Limb (tissue), 2 donors: ENCODE measurements around the gene MRM3.
"Not testable (repeated sequence)": the region's sequence is repeated elsewhere in the genome, so short reads cannot be mapped to it uniquely, and the experiment has no call there.

Experiments used
- DNase-seq, 2 donors: peaks; one replicate each; pipeline ENCODE4 v3.0.0-alpha.2; 2016; ENCODE audit errors: extremely low spot score in 2 of 2

Gene MRM3

DNA sequence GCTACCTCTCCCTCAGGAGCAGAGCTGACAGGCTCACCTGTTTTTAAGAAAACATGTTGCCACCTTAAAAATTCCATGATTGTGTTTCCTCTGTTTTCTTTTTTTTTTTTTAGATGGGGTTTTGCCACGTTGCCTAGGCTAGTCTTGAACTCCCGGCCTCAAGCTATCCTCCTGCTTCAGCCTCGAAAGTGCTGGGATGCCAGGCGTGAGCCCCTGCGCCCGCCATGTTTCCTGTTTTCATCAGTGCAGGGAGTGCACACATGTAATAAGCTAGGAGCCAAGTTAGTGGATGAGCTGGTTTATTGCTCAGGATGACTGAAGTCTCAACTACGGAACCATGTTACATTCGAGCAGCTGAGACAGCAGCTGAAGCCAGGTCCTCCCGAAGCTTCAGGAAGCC, 13.6 kb downstream of the MRM3 start:
- DNase-seq: no peak

DNA sequence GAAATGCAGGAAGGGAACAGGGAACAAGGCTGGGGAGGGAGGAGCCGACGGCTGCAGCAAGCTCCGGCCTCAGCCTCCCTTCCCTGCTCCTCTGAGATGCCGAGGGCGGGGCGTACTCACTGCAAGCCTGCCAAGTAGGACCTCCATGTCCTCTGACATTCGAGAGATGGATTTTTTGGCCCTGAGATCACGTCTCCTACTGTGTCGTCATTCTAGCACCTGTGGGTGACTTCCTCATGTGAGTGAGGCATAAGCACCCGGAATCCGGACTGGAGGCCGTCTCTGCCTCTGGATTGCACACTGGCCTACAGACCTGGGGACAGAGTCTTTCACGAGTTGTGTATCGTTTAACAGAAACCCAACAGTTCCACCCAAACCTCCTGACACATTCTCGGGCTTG, 14.5 kb downstream of the MRM3 start:
- no peak for DNase-seq

DNA sequence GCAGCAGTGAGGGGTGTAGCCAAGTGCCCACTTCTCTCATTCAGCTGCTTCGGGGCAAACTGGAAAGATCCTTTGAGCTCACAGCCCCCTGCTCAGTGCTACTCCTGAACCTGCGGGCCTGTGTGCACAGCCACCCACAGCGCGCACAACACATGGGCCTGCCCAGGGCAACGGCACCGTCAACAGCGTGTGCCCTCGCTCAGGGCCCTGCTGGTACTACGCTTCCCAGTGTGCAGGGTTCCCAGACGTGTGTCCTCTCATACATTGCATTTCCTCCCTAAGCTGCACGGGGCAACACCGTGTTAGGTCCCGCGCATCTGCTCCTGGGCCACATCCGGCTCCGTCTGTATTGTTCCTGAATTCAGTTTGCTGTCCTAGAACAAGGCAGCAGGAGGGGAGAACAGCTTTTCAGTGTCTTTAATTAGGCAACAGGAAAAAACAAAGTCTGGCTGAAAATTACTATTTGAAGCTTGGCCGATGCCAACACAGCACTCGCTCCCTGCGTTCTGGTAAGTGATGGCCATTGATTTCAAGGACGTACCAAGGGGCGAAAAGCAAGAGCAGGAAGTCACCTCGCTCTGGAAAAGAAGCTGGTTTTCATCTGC, 15.2 kb downstream of the MRM3 start:
- DNase-seq: no peak

DNA sequence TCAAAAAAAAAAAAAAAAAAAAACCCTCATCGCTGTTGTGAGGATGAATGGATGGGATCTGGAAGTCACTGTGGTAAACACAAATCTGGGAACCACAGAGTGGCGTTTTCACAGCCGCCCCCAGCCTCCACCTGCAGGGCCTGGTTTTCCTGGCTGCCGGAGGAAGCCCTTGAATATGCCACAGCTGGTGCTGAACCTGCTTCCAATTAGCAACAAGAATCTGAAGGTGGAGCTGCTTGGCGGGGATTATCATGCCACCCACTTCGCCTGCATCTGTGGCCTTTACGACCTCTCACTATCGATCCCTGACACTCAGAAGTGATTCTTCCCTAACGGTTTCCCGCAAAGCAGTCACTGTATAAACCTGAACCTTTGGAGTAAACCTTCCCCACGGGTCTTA, 16.1 kb downstream of the MRM3 start:
- DNase-seq: no peak

DNA sequence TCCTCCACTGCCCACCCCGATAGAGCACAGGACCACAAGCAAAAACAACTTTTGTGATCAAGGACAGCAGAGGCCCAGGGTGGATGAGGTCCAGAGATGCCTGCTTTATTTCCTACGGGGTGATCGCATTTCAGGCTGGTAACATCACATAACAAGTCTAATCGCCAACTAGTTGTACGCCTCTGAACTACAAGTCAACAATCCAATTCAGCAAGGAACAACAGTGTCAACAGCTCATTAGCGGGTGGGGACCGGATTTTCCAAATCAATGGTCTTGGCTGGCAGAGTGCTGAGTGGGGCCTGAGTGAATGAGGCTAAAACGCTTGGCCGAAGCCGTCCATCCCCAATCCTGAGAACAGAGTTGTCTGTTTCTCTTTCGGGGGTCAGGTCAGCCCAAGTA, 17.1 kb downstream of the MRM3 start:
- no peak for DNase-seq

DNA sequence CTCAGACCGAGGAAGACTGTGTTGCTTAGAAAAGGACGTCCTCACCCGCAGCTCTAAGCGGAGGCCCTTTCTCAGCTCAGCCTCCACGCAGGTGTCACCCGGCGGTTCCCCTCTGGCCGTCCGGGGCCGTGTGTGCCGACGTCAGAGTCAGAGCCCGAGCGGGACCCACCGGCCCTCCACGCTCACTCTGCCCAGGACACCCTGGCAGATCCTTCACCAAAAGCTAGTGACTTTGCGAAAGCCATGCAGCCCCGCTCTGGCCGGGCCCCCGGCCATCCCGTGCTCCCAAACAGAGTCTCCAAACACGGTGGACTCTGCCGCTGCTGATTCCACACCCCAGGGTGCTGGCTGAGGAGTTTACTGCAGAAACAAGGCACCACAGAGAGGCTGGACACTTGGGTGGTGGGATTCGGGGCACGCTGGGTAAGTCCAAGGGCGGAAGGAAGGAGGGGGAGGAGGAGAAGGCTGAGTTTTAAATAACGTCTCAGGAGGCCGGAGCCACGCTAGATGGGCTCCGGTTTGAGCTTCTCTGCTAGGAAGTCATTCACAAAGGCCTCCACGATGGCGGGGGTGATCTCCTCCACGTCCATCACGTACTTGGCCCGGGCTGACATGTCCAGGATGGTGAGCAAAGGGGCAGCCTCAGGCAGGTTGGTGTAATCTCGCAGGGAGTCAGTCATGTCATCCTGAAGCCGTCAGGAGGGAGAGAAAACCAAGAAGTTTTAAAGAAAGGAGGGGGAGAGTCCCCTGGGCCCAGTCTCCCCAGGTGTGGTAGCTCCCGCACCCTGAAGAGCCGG, 18.5 kb downstream of the MRM3 start:
- DNase-seq: no peak

DNA sequence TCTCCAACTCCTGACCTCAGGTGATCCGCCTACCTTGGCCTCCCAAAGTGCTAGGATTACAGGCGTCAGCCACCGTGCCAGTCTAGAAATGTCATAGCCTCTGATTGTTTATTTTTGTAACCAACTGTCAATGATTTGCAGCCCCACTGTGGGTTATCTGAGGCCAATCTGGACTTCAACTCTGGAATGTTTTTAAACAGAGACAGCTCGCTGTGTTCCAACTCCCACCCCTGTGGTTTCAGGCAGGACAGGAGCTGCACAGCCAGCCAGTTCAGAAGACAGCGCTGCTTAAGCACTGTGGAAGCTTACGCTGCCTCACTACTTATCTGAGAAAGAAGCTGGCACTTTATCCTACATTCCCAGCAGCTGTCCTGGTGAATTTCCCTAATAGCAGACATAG, 19.5 kb downstream of the MRM3 start:
- no peak for DNase-seq

- no peak for DNase-seq
Observed at GRCh38 chr17:802481-802880, 20.3 kb downstream of the MRM3 start.

DNA sequence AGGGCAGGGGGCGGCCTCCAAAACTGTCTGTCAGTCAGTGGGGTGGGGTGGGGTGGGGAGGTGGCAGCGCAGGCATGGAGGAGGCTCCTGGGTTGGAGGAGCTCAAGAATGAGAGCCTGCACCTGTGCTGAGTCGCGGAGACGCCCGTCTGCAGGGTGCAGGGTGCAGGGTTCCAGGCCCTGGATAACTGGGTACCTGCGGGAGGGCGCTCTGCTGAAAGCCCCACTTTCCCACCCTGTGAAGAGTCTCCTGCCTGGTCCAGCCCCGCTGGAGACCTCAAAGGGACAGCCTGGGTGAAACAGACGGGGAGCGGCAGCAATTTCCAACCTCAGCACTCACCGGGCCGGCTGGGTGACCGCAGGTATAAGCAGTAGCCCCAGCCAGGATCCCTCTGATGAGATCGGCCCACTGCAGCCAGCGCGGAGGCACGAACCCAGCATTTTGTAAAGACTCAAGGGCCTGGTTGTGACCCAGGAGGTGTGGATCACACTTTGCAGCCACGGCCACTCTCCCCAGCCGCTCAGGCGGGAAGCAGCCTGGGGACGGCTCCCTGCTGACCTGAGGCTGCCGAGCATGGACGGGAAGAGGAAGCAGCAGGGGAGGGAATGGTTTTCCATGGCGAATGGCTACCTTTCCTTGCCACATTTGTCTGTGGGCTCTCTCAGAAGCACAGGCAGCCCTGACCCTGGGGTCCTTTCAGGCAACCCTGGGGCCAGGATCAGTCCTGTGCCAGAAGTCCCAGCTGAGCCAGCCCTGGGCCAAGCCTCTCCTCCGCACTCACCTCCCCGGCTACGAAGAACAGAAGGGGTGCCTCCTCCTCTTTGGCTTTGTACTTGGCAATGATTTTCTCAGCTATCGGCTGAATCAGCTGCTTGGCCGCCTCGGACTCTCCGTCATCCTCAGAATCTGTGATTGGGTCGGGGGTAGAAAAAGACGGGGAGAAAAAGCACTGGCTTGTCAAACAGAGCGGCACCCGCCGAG, 21.0 kb downstream of the MRM3 start:
- DNase-seq: no peak

GRCh38 chr17:804541-805435, 22.6 kb downstream of the MRM3 start:
- DNase-seq: no peak

DNA sequence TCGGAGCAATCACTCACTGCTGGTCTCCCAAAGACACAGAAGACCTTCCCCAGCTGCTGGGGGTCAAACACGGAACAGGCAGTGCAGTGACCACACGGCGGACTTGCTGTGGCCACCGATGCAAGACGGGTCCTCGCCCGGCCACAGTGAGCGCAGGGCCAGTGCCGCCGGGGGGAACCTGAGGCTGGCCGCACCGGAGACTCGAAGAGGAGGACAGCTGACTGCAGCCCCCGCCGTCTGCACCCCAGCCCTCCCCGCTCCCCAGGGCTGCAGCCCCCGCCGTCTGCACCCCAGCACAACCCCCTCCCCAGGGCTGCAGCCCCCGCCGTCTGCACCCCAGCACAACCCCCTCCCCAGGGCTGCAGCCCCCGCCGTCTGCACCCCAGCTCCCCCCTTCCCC, 23.7 kb downstream of the MRM3 start:
- DNase-seq: not testable (repeated sequence)

DNA sequence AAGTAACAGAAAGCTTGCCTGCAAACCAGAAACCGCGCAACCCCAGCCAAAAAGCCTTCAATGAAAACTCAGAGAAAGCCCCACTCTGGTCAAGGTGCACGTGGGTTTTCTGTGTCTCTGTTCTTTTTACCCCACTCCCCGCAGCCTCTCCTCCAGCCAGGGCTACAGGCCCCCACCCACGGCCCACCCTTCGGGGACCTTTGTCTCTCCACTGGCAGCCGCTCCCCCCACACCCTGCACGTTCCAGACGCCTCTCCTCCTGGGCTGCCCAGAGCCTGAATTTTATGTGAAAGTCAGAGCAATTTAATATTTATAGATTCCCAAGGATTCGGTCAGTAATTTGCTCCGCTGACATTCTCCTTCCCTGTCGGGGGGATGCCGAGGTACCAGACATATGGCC, 24.2 kb downstream of the MRM3 start:
- DNase-seq: no peak

GRCh38 chr17:806781-807522, 24.8 kb downstream of the MRM3 start:
- peak in 1 of 2 donors; percentile 58 for DNase-seq

DNA sequence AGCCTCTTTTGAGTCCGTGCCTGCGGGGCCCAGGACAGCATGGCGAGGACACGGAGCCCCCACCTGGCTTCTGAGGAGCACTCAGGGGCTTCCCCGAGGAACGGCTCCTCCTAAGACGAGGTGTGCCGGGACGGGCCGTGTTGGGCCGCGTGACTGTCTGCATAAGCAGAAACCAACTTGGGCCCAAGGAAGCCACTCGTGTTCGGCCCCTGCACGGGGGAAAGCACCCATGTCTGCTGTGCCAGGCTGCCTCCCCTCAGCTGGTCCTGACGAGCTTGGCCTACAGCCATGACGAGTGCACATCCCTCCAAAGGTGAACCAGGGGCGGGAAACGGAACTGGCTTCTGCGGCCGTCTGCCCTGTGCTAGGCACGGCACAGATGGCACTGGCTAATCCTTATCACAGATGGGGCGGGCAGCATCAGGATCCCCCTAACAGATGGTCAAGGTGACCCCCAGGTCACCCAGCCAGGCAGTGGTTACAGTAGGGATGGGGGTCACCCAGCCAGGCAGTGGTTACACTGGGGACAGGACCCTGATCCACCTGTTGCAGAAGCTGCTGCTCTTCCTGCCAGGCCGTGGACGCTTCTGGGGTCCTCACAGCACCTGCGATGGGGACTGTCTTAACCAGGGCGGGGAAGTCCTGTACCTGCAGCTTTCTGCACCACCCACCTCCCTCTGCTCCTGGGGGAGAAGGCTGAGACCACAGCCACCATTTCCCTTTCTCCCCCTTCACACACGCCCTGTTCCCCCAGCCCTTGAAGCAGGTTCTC, 25.6 kb downstream of the MRM3 start:
- no peak for DNase-seq

DNA sequence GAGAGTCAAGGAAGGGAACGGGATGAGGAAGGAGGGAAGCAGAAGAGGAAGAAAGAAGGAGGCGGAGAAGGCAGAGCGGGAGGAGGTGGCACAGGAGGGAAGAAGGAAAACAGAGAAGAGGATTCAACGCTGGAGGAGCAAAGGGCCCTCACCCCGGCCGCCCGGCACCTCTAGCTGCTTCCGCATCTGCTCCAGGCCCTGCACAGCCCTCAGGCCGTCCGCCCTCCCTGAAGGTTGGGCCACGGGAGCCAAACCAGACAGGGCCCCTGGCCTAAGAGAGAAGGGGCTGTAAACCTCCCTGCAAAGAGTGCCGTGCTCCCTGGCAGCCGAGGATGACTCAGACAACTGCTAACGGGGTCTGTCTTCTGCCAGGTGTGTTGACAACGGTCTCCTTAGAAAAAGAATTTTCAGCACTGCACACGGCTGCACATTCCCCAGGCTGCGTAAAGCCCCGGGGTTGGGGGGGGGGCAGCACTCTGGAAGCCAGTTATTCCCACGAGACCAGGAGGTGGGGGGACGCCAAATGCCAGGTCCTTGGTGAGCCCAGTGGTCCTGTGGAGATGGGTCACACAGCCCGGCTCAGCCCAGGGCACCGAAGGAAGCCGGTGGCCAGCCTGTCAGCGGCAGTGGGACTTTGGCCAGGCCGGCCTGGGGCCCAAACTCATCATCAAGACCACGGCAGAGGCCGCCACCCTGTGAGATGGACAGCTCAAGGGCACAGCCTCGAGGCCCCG, 29.1 kb downstream of the MRM3 start:
- DNase-seq: no peak

DNA sequence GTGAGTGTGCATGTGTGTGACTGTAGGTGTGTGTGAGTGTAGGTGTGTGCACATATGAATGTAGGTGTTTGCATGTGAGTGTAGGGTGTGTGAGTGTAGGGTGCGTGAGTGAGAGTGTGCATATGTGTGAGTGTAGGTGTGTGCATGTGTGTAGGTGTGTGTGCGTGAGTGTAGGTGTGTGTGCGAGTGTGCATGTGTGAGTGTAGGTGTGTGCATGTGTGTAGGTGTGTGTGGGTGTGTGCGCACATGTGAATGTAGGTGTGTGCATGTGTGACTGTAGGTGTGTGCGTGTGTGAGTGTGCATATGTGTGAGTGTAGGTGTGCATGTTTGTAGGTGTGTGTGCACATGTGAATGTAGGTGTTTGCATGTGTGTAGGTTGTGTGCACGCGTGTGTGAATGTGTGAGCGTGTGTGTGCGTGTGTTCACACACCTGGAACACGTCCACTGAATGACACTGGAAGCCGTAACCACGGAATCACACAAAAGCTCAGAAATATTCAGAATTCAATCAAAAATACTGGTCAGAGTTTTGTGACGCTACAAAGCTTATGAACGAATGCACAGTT, 30.6 kb downstream of the MRM3 start:
- no peak for DNase-seq

GRCh38 chr17:814371-814770, 32.2 kb downstream of the MRM3 start:
- no peak for DNase-seq

GRCh38 chr17:819251-819650, 37.1 kb downstream of the MRM3 start:
- DNase-seq: no peak

DNA sequence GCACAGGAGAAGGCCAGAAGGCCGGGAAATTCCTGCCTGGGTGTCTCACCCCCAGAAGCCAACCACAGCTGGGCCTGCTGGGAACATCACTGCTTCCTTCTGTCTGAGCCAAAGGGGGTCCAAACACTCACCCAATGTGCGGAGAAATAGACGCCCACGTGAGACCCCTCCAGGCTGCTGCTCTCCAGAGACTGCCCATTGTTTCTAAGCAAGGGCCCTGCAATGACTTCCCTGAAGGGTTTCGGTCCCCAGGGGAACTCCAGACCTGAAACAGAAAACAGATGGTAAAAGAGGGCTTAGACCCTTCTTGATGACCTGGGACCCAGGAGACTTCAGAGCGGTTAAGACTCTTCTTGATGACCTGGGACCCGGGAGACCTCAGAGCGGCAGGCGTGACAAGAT, 41.3 kb downstream of the MRM3 start:
- DNase-seq: no peak
